Erythroblast (primary cell): ENCODE measurements around the gene ANTXR1.

Experiments used
- GATA1 ChIP-seq: IDR thresholded peaks from 2 replicates; pipeline ENCODE4 v1.6.1; 2011; ENCODE audit warnings: low read depth, mild to moderate bottlenecking, control low read depth, low read length, moderate library complexity
- POLR2A ChIP-seq: IDR thresholded peaks from 2 replicates; pipeline ENCODE4 v1.6.1; 2011; ENCODE audit warnings: mild to moderate bottlenecking, low read length

DNA sequence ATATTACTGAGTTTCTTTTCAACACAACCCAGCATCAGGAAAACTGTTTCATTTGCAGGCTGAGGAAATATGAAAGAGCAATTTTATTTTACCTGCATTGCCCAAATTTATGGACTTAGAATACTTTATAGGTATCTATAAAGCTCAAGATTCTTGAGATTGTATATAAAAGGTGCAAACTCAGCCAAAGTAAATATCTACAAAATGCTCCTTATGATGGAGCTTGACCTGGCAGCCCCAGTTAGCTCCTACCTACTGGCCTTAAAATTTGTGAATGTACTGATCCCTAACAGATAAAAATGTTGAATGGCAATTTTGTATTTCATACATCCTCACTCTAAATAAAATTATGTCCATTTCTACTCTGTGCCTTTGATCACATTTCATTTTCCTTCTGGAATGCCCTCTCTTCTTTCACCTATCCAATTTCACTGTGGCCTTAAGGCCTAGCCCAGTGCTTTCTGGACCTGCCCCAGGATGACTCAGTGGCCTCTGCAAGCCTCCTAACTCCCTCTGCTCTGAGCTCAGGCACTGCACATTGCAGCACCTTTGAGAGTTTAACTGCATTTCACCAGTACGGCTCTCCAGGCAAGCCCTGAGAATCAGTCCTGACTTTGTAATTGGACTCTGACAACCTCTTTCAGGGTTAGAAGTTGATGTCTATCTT is 125.9 kb downstream of the ANTXR1 start:
- TF ChIP-seq POLR2A (no peak), GATA1 (no peak)
